Hepatocyte (in vitro differentiated cells): ENCODE results near the gene MUC20. TPM values are rescaled to one million over a fixed set of nuclear protein-coding genes. Genes with fewer than 3 reads are reported as not detected.
"Not testable (repeated sequence)": the region's sequence is repeated elsewhere in the genome, so short reads cannot be mapped to it uniquely, and the experiment has no call there.

Source experiments
- DNase-seq: peaks from one replicate; pipeline ENCODE4 v3.0.0-alpha.2; 2016; ENCODE audit warnings: low spot score
- H2AFZ ChIP-seq: fragments of 200-600 bp; sonication (generic); 2 replicates; pipeline ENCODE4 v1.6.0; 2016; ENCODE audit warnings: antibody characterized with exemption, mild to moderate bottlenecking
- H3K27ac ChIP-seq: fragments of 200-600 bp; sonication (generic); 2 replicates; pipeline ENCODE4 v1.5.1; 2016; ENCODE audit warnings: mild to moderate bottlenecking
- H3K27me3 ChIP-seq: fragments of 200-600 bp; sonication (generic); 2 replicates; pipeline ENCODE4 v1.6.1; 2016
- H3K36me3 ChIP-seq: fragments of 200-600 bp; sonication (generic); replicated peaks from 2 replicates; pipeline ENCODE4 v1.5.1; 2016; ENCODE audit warnings: low read depth; ENCODE audit not compliant: insufficient read depth
- H3K4me1 ChIP-seq: fragments of 200-600 bp; sonication (generic); 2 replicates; pipeline ENCODE4 v1.5.1; 2016; ENCODE audit warnings: mild to moderate bottlenecking, moderate library complexity; ENCODE audit not compliant: insufficient read depth
- H3K4me2 ChIP-seq: fragments of 200-600 bp; sonication (generic); 2 replicates; pipeline ENCODE4 v1.6.0; 2016
- H3K4me3 ChIP-seq: fragments of 200-600 bp; sonication (generic); 2 replicates; pipeline ENCODE4 v1.5.1; 2016; ENCODE audit warnings: mild to moderate bottlenecking
- H3K79me2 ChIP-seq: fragments of 200-600 bp; sonication (generic); 2 replicates; pipeline ENCODE4 v1.6.0; 2017; ENCODE audit warnings: mild to moderate bottlenecking
- H3K9me2 ChIP-seq: fragments of 200-600 bp; sonication (generic); replicated peaks from 2 replicates; pipeline ENCODE4 v1.6.0; 2017; ENCODE audit warnings: mild to moderate bottlenecking; ENCODE audit not compliant: insufficient read depth
- H3K9me3 ChIP-seq: fragments of 200-600 bp; sonication (generic); 2 replicates; pipeline ENCODE4 v1.5.1; 2016; ENCODE audit warnings: low read depth, mild to moderate bottlenecking
- H4K20me1 ChIP-seq: fragments of 200-600 bp; sonication (generic); 2 replicates; pipeline ENCODE4 v1.6.0; 2016; ENCODE audit warnings: mild to moderate bottlenecking; ENCODE audit not compliant: insufficient read depth, poor library complexity, severe bottlenecking
- EZH2 ChIP-seq: fragments of 200-600 bp; sonication (generic); IDR thresholded peaks from 2 replicates; pipeline ENCODE4 v1.6.1; 2016; ENCODE audit warnings: antibody characterized with exemption, mild to moderate bottlenecking, borderline replicate concordance
- EZH2phosphoT487 ChIP-seq: fragments of 200-600 bp; sonication (generic); IDR thresholded peaks from one replicate; pipeline ENCODE4 v1.6.1; 2018; ENCODE audit warnings: antibody characterized with exemption, mild to moderate bottlenecking, low read depth, moderate library complexity; ENCODE audit not compliant: unreplicated experiment, severe bottlenecking
- WGBS: methylation state at CpG from one replicate; pipeline ENCODE4 v1.1.6; 2016; ENCODE audit warnings: low lambda C conversion rate; ENCODE audit errors: missing lambda C conversion rate; 5-methylcytosine and 5-hydroxymethylcytosine counted together
- microRNA counts: library from miRNA; unstranded; fragments of <30 nt; microRNA quantifications from one replicate; lab custom pipeline; 2017
- microRNA-seq: library from miRNA; unstranded; fragments of <30 nt; microRNA quantifications from one replicate; pipeline ENCODE4, GENCODE V29; 2017
- polyA plus RNA-seq: library from polyadenylated mRNA; unstranded; fragments of >200 nt; fragmentation: Nextera tagmentation; extraction: Ambion mirVana; gene quantifications from 2 replicates; pipeline ENCODE4 v1.2.1, GENCODE V29; 2016
- small RNA-seq: library from RNA; depleted of rRNA; stranded (forward); fragments of <200 nt; gene quantifications from one replicate; pipeline ENCODE3, GENCODE V24; 2014
- total RNA-seq: library from RNA; depleted of rRNA; stranded (reverse); fragments of >200 nt; gene quantifications from 2 replicates; pipeline ENCODE4 v1.2.3, GENCODE V29; 2014
- TF ChIP-seq, protein P1 (sequence below): fragments of 200-600 bp; sonication (generic); IDR thresholded peaks from 2 replicates; pipeline ENCODE4 v1.5.1; 2016; ENCODE audit warnings: antibody characterized with exemption, mild to moderate bottlenecking; ENCODE audit not compliant: poor library complexity

The MUC20 gene
- total and polyA plus RNA-seq, 2 experiments from 2014 or later = 4.5 to 8.2 TPM

- no peaks in the 10 kb centered on the region for H3K9me3 ChIP-seq
- DNase-seq = no peak
- 90% methylated on average over 22 of the region's 23 CpGs for WGBS
Observed at GRCh38 chr3:195773956-195774537, 53.3 kb downstream of the MUC20 start.

GRCh38 chr3:195774917-195775316, 54.1 kb downstream of the MUC20 start:
- Histone ChIP-seq H2AFZ (no peak overlapping the region), H3K36me3 (no peaks in the 10 kb centered on the region), H3K4me3 (no peak overlapping the region), H3K27ac (no peak overlapping the region), H3K27me3 (no peaks in the 10 kb centered on the region), H3K79me2 (no peaks in the 10 kb centered on the region), H3K9me3 (no peaks in the 10 kb centered on the region), H3K4me2 (no peak overlapping the region), H4K20me1 (no peaks in the 10 kb centered on the region), H3K9me2 (no peaks in the 10 kb centered on the region), H3K4me1 (no peaks in the 10 kb centered on the region)
- peak; percentile 50 for DNase-seq
- WGBS = 59% methylated on average over 13 of the region's 13 CpGs
- TF ChIP-seq EZH2 (no peak), EZH2phosphoT487 (no peak)
- TF ChIP-seq, protein P1, sequence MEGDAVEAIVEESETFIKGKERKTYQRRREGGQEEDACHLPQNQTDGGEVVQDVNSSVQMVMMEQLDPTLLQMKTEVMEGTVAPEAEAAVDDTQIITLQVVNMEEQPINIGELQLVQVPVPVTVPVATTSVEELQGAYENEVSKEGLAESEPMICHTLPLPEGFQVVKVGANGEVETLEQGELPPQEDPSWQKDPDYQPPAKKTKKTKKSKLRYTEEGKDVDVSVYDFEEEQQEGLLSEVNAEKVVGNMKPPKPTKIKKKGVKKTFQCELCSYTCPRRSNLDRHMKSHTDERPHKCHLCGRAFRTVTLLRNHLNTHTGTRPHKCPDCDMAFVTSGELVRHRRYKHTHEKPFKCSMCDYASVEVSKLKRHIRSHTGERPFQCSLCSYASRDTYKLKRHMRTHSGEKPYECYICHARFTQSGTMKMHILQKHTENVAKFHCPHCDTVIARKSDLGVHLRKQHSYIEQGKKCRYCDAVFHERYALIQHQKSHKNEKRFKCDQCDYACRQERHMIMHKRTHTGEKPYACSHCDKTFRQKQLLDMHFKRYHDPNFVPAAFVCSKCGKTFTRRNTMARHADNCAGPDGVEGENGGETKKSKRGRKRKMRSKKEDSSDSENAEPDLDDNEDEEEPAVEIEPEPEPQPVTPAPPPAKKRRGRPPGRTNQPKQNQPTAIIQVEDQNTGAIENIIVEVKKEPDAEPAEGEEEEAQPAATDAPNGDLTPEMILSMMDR = peak; percentile 41

More at GRCh38 chr3:195773956-195774537, 53.3 kb downstream of the MUC20 start:
- H3K27ac ChIP-seq = no peak overlapping the region
- H3K4me3 ChIP-seq = no peak overlapping the region
- no peak for TF ChIP-seq EZH2
- TF ChIP-seq, protein P1 = no peak
- no peak for TF ChIP-seq EZH2phosphoT487
- H3K9me2 ChIP-seq = no peaks in the 10 kb centered on the region
- H2AFZ ChIP-seq = no peak overlapping the region
- no peaks in the 10 kb centered on the region for H3K27me3 ChIP-seq
- H3K36me3 ChIP-seq = no peaks in the 10 kb centered on the region
- no peak overlapping the region for H3K4me2 ChIP-seq
- H3K4me1 ChIP-seq = no peaks in the 10 kb centered on the region
- H4K20me1 ChIP-seq = no peaks in the 10 kb centered on the region
- no peaks in the 10 kb centered on the region for H3K79me2 ChIP-seq

- whole genome bisulfite sequencing = 83% methylated on average over 11 of the region's 11 CpGs
- Histone ChIP-seq H2AFZ (no peak overlapping the region), H3K36me3 (no peaks in the 10 kb centered on the region), H3K27me3 (no peaks in the 10 kb centered on the region), H3K4me2 (no peak overlapping the region), H4K20me1 (no peaks in the 10 kb centered on the region), H3K4me3 (no peak overlapping the region), H3K4me1 (no peaks in the 10 kb centered on the region), H3K79me2 (no peaks in the 10 kb centered on the region), H3K27ac (no peak overlapping the region), H3K9me2 (no peaks in the 10 kb centered on the region), H3K9me3 (no peaks in the 10 kb centered on the region)
- TF ChIP-seq EZH2 = no peak
- TF ChIP-seq, protein P1 = no peak
- no peak for TF ChIP-seq EZH2phosphoT487
- no peak for DNase-seq
Observed at GRCh38 chr3:195777975-195778374, 57.2 kb downstream of the MUC20 start.

DNA sequence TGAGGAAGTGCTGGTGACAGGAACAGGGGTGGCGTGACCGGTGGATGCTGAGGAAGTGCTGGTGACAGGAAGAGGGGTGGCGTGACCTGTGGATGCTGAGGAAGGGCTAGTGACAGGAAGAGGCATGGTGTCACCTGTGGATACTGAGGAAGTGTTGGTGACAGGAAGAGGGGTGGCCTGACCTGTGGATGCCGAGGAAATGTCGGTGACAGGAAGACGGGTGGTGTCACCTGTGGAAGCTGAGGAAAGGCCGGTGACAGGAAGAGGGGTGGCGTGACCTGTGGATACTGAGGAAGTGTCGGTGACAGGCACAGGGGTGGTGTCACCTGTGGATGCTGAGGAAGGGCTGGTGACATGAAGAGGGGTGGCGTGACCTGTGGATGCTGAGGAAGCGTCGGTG, 60.5 kb downstream of the MUC20 start:
- H3K4me1 ChIP-seq, H2AFZ ChIP-seq, H3K4me3 ChIP-seq, H3K36me3 ChIP-seq, H4K20me1 ChIP-seq, H3K27me3 ChIP-seq, H3K27ac ChIP-seq, H3K9me2 ChIP-seq, H3K9me3 ChIP-seq, H3K4me2 ChIP-seq, DNase-seq, H3K79me2 ChIP-seq: not testable (repeated sequence)
- 95% methylated on average over 9 of the region's 12 CpGs for WGBS

MicroRNAs encoded within 50 kb of the gene (microRNA counts, 767-probe panel; counts per million panel counts)
- not detected for microRNA hsa-miR-570-3p (lab: Ali Mortazavi, UCI)

Small RNA genes lying within 50 kb of the gene (microRNA-seq; reads per million reads assigned to microRNA genes)
- not detected for gene MIR570

Small RNA genes lying within 50 kb of the gene (small RNA-seq; reads per million reads assigned to genes)
- gene MIR570 = 0.37 reads per million, percentile 20 among the genes with 10 or more reads in this experiment

Other genes with a start within 250 kb of the MUC20 start
- gene PPP1R2, start 177.7 kb upstream of the MUC20 start, total RNA-seq = 53.4 and 77.6 TPM in 2 replicates
- 38.1 and 49.1 TPM in 2 replicates for gene PPP1R2, start 177.7 kb upstream of the MUC20 start, polyA plus RNA-seq
- gene APOD, start 137.0 kb upstream of the MUC20 start, total RNA-seq = 9.6 and 11.2 TPM in 2 replicates
- gene APOD, start 137.0 kb upstream of the MUC20 start, polyA plus RNA-seq = 27.9 and 32.9 TPM in 2 replicates
- 0.32 and 1.7 TPM in 2 replicates for gene MUC4, start 91.0 kb downstream of the MUC20 start, total RNA-seq
- 0.89 and 0.94 TPM in 2 replicates for gene MUC4, start 91.0 kb downstream of the MUC20 start, polyA plus RNA-seq
- 9.0 and 11.6 TPM in 2 replicates for gene TNK2, start 187.6 kb downstream of the MUC20 start, total RNA-seq
- gene TNK2, start 187.6 kb downstream of the MUC20 start, polyA plus RNA-seq = 5.9 and 6.7 TPM in 2 replicates